NT2/D1 (cell line): ENCODE data around the gene PRMT7.

Experiments
- YY1 ChIP-seq: IDR thresholded peaks from 2 replicates; pipeline ENCODE4 v1.6.1; 2011; ENCODE audit not compliant: insufficient read length, insufficient read depth
- ZNF274 ChIP-seq: IDR thresholded peaks from 2 replicates; pipeline ENCODE4 v1.6.1; 2011; ENCODE audit warnings: mild to moderate bottlenecking, low read depth, low read length

GRCh38 chr16:68296693-68297092 lies 14.1 kb upstream of the PRMT7 start:
- no peak for TF ChIP-seq YY1
- TF ChIP-seq ZNF274: no peak
